HG03565 (cell line): ENCODE data around the gene RNF149.

Experiments
- ATAC-seq: cut with Tn5 transposase; IDR thresholded peaks from one replicate; pipeline ENCODE4 v1.9.1; 2021; ENCODE audit warnings: mild to moderate bottlenecking, moderate library complexity; ENCODE audit not compliant: unreplicated experiment

RNF149 gene

GRCh38 chr2:101299604-101300003, 8.9 kb downstream of the RNF149 start:
- ATAC-seq, result no peak

- ATAC-seq, result no peak
Observed at GRCh38 chr2:101297383-101297782, 11.1 kb downstream of the RNF149 start.

- no peak for ATAC-seq
Observed at GRCh38 chr2:101296371-101296770, 12.1 kb downstream of the RNF149 start.

- no peak for ATAC-seq
Observed at GRCh38 chr2:101295895-101296294, 12.6 kb downstream of the RNF149 start.

GRCh38 chr2:101294861-101295260, 13.6 kb downstream of the RNF149 start:
- no peak for ATAC-seq

GRCh38 chr2:101293544-101293943, 15.0 kb downstream of the RNF149 start:
- no peak for ATAC-seq

- ATAC-seq, result no peak
Observed at GRCh38 chr2:101291973-101292372, 16.5 kb downstream of the RNF149 start.

GRCh38 chr2:101290711-101291110, 17.8 kb downstream of the RNF149 start:
- no peak for ATAC-seq

GRCh38 chr2:101287303-101287702, 21.2 kb downstream of the RNF149 start:
- no peak for ATAC-seq

- no peak for ATAC-seq
Observed at GRCh38 chr2:101286684-101287083, 21.8 kb downstream of the RNF149 start.

GRCh38 chr2:101282980-101283379, 25.5 kb downstream of the RNF149 start:
- ATAC-seq, result no peak

GRCh38 chr2:101281482-101281881, 27.0 kb downstream of the RNF149 start:
- ATAC-seq, result no peak

- ATAC-seq, result no peak
Observed at GRCh38 chr2:101278925-101279324, 29.6 kb downstream of the RNF149 start.

- no peak for ATAC-seq
Observed at GRCh38 chr2:101277111-101277510, 31.4 kb downstream of the RNF149 start.

- no peak for ATAC-seq
Observed at GRCh38 chr2:101274142-101274541, 34.4 kb downstream of the RNF149 start.

- ATAC-seq, result no peak
Observed at GRCh38 chr2:101273056-101273455, 35.4 kb downstream of the RNF149 start.

GRCh38 chr2:101272045-101272784, 36.3 kb downstream of the RNF149 start:
- ATAC-seq, result peak; percentile 89

GRCh38 chr2:101270700-101271259, 37.7 kb downstream of the RNF149 start:
- ATAC-seq, result no peak

- ATAC-seq, result no peak
Observed at GRCh38 chr2:101267671-101268656, 40.5 kb downstream of the RNF149 start.

- ATAC-seq, result no peak
Observed at GRCh38 chr2:101265893-101266499, 42.5 kb downstream of the RNF149 start.

- no peak for ATAC-seq
Observed at GRCh38 chr2:101264360-101264939, 44.1 kb downstream of the RNF149 start.
